GM13977 (cell line): Measurements from ENCODE around the gene TMEM187.

Experiments
- DNase-seq: peaks from one replicate; pipeline ENCODE4 v3.0.0; 2012; ENCODE audit warnings: low spot score
- in situ Hi-C: fragments of 300-500 bp; cut with MboI; formaldehyde crosslinking; loops from one replicate; pipeline ENCODE4 v1.12.0; 2022; ENCODE audit warnings: low sequenced_read_pairs, low pct_unique_long_range_greater_than_20kb, mixed read lengths, inconsistent platforms; ENCODE audit not compliant: unreplicated experiment
- TF ChIP-seq, protein P1 (sequence below): IDR thresholded peaks from 2 replicates; pipeline ENCODE4 v1.5.1; 2012; ENCODE audit warnings: mild to moderate bottlenecking, control low read depth; ENCODE audit not compliant: insufficient read depth; ENCODE audit errors: extremely low read depth, missing control alignments

TMEM187 gene

DNA sequence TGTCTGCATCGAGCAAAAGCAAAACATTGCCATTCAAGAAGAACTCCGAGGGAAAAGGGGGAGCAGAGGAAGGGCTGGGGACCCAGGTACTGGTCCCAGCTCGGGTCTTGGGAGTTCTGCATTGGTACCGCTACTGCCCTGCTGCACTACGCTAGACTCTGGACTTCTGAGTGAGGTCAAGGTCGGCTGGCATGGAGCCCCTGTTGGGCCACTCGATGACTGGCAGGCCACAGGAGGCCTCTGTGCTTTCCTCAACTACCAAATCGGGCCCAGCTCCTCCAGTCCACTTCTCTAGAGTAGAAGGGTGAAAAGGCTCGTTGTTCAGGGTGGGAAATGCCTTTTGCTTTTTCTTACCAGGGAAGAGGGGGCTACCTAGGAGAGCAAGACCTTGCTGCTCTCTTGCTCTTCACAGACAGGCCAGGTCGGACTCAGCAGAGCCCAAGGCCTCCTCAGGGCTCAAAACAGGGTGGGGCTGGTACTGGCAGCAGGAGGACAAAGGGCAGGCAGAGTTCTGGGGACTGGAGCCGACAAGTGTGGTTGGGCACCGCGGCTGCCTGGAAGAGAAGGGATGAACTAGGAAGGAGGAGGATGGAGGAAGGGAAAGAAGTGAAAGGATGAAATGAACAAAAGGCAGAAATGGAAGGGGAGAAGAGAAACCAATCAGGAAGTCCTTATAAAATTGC is 56.1 kb downstream of the TMEM187 start:
- in situ Hi-C loops: no loop called here
- no peak for DNase-seq
- TF ChIP-seq, protein P1, sequence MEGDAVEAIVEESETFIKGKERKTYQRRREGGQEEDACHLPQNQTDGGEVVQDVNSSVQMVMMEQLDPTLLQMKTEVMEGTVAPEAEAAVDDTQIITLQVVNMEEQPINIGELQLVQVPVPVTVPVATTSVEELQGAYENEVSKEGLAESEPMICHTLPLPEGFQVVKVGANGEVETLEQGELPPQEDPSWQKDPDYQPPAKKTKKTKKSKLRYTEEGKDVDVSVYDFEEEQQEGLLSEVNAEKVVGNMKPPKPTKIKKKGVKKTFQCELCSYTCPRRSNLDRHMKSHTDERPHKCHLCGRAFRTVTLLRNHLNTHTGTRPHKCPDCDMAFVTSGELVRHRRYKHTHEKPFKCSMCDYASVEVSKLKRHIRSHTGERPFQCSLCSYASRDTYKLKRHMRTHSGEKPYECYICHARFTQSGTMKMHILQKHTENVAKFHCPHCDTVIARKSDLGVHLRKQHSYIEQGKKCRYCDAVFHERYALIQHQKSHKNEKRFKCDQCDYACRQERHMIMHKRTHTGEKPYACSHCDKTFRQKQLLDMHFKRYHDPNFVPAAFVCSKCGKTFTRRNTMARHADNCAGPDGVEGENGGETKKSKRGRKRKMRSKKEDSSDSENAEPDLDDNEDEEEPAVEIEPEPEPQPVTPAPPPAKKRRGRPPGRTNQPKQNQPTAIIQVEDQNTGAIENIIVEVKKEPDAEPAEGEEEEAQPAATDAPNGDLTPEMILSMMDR: no peak

DNA sequence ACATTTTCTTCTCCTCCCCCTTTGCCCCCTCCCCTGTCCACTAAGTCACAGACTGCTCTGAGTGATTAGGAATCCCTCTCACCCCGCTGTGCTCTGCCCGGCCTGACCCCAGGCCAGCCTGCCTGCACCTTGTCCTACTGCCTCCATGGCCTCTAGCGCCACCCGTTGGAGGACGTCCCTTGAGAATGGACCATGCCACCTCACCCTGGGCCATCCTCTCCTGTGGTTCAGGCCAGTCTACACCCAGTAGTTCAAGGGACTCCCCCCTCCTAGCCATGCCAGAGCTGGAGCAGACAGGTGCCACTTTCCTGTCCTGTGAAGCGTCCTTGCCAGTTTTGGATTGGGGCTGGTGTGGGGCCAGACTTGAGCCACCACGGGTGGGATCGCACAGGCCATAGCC is 56.9 kb downstream of the TMEM187 start:
- DNase-seq: no peak
- in situ Hi-C loops: no loop called here
- TF ChIP-seq, protein P1: no peak

- DNase-seq: no peak
- in situ Hi-C loops: no loop called here
These were observed 57.7 kb downstream of the TMEM187 start for GRCh38 chrX:154030266-154030665.

GRCh38 chrX:154030715-154031305 is 58.3 kb downstream of the TMEM187 start:
- no peak for DNase-seq
- in situ Hi-C loops: no loop called here
- TF ChIP-seq, protein P1: no peak

More at GRCh38 chrX:154030266-154030665, 57.7 kb downstream of the TMEM187 start:
- TF ChIP-seq, protein P1: no peak

- TF ChIP-seq, protein P1: no peak
- DNase-seq: no peak
- in situ Hi-C loops: no loop called here
These were observed 59.6 kb downstream of the TMEM187 start for GRCh38 chrX:154032160-154032559.

DNA sequence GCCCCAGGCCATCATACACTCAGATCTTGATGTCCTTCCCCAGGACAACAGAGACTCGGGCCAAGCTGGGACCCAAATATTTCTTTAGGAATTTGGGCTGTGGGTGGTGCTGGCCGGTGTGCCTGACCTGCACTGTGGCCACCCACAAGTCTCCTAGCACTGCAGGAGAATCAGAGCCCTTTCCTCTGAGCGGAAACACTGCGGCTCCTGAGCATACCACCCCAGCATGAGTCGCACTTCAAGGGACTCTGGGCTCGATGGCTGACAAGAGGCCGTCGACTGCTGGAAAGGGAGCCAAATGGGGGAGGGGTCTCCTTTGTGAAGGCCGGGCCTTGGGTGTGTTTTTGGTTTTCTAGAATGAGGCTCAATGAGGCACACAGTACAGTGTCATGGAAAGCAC is 60.1 kb downstream of the TMEM187 start:
- DNase-seq: no peak
- TF ChIP-seq, protein P1: no peak
- in situ Hi-C loops: no loop called here
